ENCODE results near the gene ZNF12.
A peak's percentile ranks its signal among the peaks of the same experiment; 100 is the strongest.
"Not testable (repeated sequence)": the region's sequence is repeated elsewhere in the genome, so short reads cannot be mapped to it uniquely, and the experiment has no call there.

ZNF12 gene

DNA sequence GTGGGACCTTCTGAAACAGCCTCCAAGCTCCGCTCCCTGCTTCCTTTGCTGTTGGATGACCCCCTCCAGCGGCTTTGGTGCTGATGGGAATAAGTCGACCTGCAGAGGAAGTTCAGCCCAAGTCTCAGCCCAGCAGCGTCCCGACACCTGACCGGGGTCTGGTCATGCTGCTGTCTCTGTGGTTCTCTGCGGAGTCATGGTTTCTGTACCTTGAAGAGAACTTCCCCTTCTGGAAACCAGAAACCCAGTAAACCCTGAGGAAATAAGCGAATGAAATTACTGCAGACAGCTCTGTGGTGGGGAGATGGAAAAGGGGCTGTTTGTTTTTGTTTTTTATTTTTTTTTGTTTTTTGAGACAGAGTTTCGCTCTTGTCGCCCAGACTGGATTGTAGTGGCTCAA is 18.3 kb upstream of the ZNF12 start:
- Histone ChIP-seq H3K4me2 (ENCODE audit: low read length) (no peak overlapping the region), H3K4me3 (ENCODE audit: low read length) (no peak overlapping the region), H3K27me3 (ENCODE audit: control insufficient read depth, insufficient read depth, low read length) (no peaks in the 10 kb centered on the region), H3K4me1 (ENCODE audit: control insufficient read depth, insufficient read depth, low read length) (peaks cover 5% of the 10 kb centered on the region), H3K9ac (ENCODE audit: low read depth, low read length) (no peak overlapping the region), H3K36me3 (ENCODE audit: insufficient read depth, low read length) (no peaks in the 10 kb centered on the region), H3K9me3 (replicated peaks; ENCODE audit: low read length) (no peaks in the 10 kb centered on the region)

- H3K9ac ChIP-seq (ENCODE audit: low read depth, low read length); H3K36me3 ChIP-seq (ENCODE audit: insufficient read depth, low read length); H3K9me3 ChIP-seq (replicated peaks; ENCODE audit: low read length); H3K27me3 ChIP-seq (ENCODE audit: control insufficient read depth, insufficient read depth, low read length); H3K4me2 ChIP-seq (ENCODE audit: low read length); H3K4me1 ChIP-seq (ENCODE audit: control insufficient read depth, insufficient read depth, low read length); H3K4me3 ChIP-seq (ENCODE audit: low read length): not testable (repeated sequence)
Observed at GRCh38 chr7:6724351-6724750, 17.6 kb upstream of the ZNF12 start.

DNA sequence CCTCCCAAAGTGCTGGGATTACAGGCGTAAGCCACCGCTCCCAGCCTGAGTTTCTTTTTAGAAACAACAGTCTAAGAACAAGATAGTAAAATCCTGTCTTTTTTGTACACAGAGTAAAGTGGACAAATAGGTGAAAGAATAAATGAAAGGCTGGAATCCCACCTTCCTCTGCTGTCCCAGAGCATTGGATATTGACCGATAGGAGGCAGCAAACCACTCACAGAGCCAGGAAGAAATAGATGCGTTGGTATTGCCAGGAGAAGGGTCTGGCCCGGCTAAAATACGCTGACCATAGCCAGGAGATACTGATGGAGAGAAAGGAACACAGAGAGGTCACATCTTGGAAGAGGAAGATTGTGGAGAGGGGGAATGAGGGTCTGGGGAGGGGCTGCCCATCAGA is 11.4 kb upstream of the ZNF12 start:
- Histone ChIP-seq H3K4me3 (ENCODE audit: low read length) (no peak overlapping the region), H3K4me2 (ENCODE audit: low read length) (no peak overlapping the region), H3K9ac (ENCODE audit: low read depth, low read length) (no peak overlapping the region), H3K36me3 (ENCODE audit: insufficient read depth, low read length) (no peaks in the 10 kb centered on the region), H3K9me3 (replicated peaks; ENCODE audit: low read length) (no peaks in the 10 kb centered on the region), H3K4me1 (ENCODE audit: control insufficient read depth, insufficient read depth, low read length) (no peaks in the 10 kb centered on the region), H3K27me3 (ENCODE audit: control insufficient read depth, insufficient read depth, low read length) (peaks cover 5% of the 10 kb centered on the region)

DNA sequence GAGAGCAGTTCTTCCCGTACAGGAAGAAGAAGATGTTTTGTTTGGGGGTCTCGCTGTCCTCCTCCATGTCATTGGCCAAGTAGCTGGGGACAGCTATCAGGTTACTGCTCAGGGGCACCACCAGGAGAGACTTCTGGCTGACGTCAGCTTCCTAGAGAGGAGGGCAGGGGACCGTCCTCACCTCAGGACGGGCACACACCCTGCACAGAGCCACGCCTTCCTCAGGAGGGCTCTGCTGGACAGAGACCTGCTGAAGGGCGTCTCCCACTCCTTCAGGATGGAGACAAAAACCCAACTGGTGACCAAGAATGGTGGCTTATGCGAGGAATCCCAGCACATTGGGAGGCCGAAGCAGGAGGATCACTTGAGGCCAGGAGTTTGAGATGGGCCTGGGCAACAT is 9.2 kb upstream of the ZNF12 start:
- not testable (repeated sequence) for H3K9ac ChIP-seq (ENCODE audit: low read depth, low read length); H3K4me2 ChIP-seq (ENCODE audit: low read length); H3K36me3 ChIP-seq (ENCODE audit: insufficient read depth, low read length); H3K27me3 ChIP-seq (ENCODE audit: control insufficient read depth, insufficient read depth, low read length); H3K4me1 ChIP-seq (ENCODE audit: control insufficient read depth, insufficient read depth, low read length); H3K4me3 ChIP-seq (ENCODE audit: low read length); H3K9me3 ChIP-seq (replicated peaks; ENCODE audit: low read length)

DNA sequence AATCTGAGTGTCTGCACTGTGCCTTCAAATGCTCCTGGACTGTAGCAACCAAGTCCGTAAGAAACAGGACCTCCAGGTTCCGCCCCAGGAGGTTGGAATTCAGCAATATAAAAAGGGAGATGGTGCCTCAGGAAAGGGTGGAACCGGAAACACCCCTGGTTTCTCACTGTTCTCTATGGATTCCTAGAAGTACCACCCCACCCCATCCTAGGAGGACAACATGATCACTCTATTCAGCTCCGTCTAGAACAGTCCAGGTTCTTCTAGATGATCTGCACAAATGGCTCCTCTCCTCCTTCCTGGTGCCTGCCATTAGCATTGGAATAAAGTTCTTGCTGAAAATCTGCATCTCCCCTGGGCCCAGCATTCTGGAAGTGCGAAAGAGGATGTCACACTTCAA is 7.6 kb upstream of the ZNF12 start:
- Histone ChIP-seq H3K27me3 (ENCODE audit: control insufficient read depth, insufficient read depth, low read length) (peaks cover 5% of the 10 kb centered on the region), H3K4me3 (ENCODE audit: low read length) (no peak overlapping the region), H3K9me3 (replicated peaks; ENCODE audit: low read length) (no peaks in the 10 kb centered on the region), H3K4me2 (ENCODE audit: low read length) (no peak overlapping the region), H3K9ac (ENCODE audit: low read depth, low read length) (no peak overlapping the region), H3K4me1 (ENCODE audit: control insufficient read depth, insufficient read depth, low read length) (no peaks in the 10 kb centered on the region), H3K36me3 (ENCODE audit: insufficient read depth, low read length) (no peaks in the 10 kb centered on the region)

GRCh38 chr7:6709808-6710207 is 3.1 kb upstream of the ZNF12 start:
- H3K36me3 ChIP-seq (ENCODE audit: insufficient read depth, low read length), result no peaks in the 10 kb centered on the region
- no peaks in the 10 kb centered on the region for H3K27me3 ChIP-seq (ENCODE audit: control insufficient read depth, insufficient read depth, low read length)
- no peak overlapping the region for H3K4me3 ChIP-seq (ENCODE audit: low read length)
- no peaks in the 10 kb centered on the region for H3K9me3 ChIP-seq (replicated peaks; ENCODE audit: low read length)
- H3K9ac ChIP-seq (ENCODE audit: low read depth, low read length), result no peak overlapping the region
- peaks cover 3% of the 10 kb centered on the region for H3K4me1 ChIP-seq (ENCODE audit: control insufficient read depth, insufficient read depth, low read length)
- no peak overlapping the region for H3K4me2 ChIP-seq (ENCODE audit: low read length)

GRCh38 chr7:6708304-6708703 is 1.6 kb upstream of the ZNF12 start:
- peaks cover 4% of the 10 kb centered on the region for H3K9me3 ChIP-seq (replicated peaks; ENCODE audit: low read length)
- peaks cover 3% of the 10 kb centered on the region for H3K4me1 ChIP-seq (ENCODE audit: control insufficient read depth, insufficient read depth, low read length)
- no peak overlapping the region for H3K4me2 ChIP-seq (ENCODE audit: low read length)
- H3K9ac ChIP-seq (ENCODE audit: low read depth, low read length), result no peak overlapping the region
- peaks cover 7% of the 10 kb centered on the region for H3K36me3 ChIP-seq (ENCODE audit: insufficient read depth, low read length)
- no peaks in the 10 kb centered on the region for H3K27me3 ChIP-seq (ENCODE audit: control insufficient read depth, insufficient read depth, low read length)
- H3K4me3 ChIP-seq (ENCODE audit: low read length), result no peak overlapping the region

DNA sequence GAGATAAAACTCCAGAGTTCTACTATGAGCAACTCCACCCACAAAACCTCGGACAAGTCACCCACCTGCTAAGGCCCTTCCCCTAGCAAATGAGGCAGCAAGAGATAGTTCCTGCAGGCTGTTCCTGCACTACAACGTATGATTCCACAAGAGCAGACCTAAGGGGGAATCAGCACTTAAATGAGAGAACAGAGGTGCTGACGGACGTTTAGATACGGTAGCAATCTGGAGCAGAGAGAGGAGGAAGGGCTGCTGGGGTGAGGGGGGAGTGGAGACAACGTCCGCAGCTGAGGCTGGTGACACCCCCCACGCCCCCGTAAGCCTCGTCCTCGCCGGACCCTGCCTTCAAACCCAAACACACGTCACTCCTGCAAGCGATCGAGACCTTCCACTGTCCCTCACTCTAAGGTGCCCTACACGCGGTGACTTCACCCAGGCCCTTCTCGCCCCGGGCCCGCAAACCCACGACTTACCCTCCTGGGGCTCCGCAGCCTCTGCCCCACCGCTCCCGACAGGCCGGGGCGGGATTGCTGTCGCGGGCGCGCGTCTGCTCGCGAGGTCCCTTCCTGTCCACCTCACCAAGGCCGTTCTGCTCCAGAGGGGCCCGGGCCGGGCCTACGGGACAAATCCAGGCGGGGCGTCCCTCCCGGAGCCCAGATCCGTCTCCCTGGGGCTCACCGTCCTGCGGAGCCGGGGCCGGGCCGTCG is 635 bp downstream of the ZNF12 start:
- peaks cover 20% of the 10 kb centered on the region for H3K36me3 ChIP-seq (ENCODE audit: insufficient read depth, low read length)
- peaks cover 3% of the 10 kb centered on the region for H3K4me1 ChIP-seq (ENCODE audit: control insufficient read depth, insufficient read depth, low read length)
- peak overlapping the region; percentile 96 for H3K9ac ChIP-seq (ENCODE audit: low read depth, low read length)
- H3K9me3 ChIP-seq (replicated peaks; ENCODE audit: low read length), result peaks cover 9% of the 10 kb centered on the region
- peak overlapping the region; percentile 84 for H3K4me3 ChIP-seq (ENCODE audit: low read length)
- peak overlapping the region; percentile 80 for H3K4me2 ChIP-seq (ENCODE audit: low read length)
- H3K27me3 ChIP-seq (ENCODE audit: control insufficient read depth, insufficient read depth, low read length), result no peaks in the 10 kb centered on the region

DNA sequence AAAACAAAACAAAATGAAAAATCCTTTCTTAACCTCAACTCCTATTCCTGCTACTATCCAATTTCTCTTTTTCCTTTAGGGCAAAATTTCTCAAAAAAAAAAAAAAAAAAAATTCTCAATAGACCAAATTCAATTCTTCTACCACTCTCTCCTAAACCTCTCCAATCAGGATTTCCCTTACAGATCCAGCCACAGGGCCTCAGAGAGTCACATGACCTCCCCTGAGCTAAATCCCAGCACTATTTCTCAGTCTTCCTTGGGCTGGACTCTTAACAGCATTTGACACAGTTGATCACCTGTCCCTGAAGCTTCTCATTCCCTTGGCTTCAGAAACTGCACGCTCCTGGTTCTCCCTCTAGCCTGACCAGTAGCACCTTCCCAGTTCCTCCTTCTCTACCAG is 4.9 kb downstream of the ZNF12 start:
- Histone ChIP-seq H3K4me3 (ENCODE audit: low read length) (no peak overlapping the region), H3K9ac (ENCODE audit: low read depth, low read length) (no peak overlapping the region), H3K4me2 (ENCODE audit: low read length) (no peak overlapping the region), H3K4me1 (ENCODE audit: control insufficient read depth, insufficient read depth, low read length) (no peaks in the 10 kb centered on the region), H3K9me3 (replicated peaks; ENCODE audit: low read length) (peaks cover 35% of the 10 kb centered on the region), H3K36me3 (ENCODE audit: insufficient read depth, low read length) (peaks cover 60% of the 10 kb centered on the region), H3K27me3 (ENCODE audit: control insufficient read depth, insufficient read depth, low read length) (no peaks in the 10 kb centered on the region)

DNA sequence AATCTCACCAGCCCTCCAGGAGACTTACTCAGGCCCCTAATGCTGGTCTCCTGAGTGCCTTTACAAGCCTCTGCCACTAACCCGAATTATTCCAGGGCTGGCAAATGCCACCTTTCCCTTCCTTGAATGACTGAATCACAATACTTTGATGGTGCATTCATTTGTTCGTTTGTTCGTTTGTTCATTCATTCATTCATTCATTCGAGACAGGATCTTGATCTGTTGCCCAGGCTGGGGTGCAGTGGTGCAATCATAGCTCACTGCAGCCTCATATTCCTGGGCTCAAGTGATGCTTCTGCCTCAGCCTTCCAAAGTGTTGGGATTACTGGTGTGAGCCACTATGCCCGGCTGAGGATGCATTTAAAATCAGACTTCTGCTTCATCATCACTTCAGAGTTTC is 6.0 kb downstream of the ZNF12 start:
- H3K36me3 ChIP-seq (ENCODE audit: insufficient read depth, low read length), result peaks cover 70% of the 10 kb centered on the region
- H3K9ac ChIP-seq (ENCODE audit: low read depth, low read length), result no peak overlapping the region
- H3K4me1 ChIP-seq (ENCODE audit: control insufficient read depth, insufficient read depth, low read length), result no peaks in the 10 kb centered on the region
- no peak overlapping the region for H3K4me3 ChIP-seq (ENCODE audit: low read length)
- no peak overlapping the region for H3K4me2 ChIP-seq (ENCODE audit: low read length)
- peaks cover 46% of the 10 kb centered on the region for H3K9me3 ChIP-seq (replicated peaks; ENCODE audit: low read length)
- no peaks in the 10 kb centered on the region for H3K27me3 ChIP-seq (ENCODE audit: control insufficient read depth, insufficient read depth, low read length)

DNA sequence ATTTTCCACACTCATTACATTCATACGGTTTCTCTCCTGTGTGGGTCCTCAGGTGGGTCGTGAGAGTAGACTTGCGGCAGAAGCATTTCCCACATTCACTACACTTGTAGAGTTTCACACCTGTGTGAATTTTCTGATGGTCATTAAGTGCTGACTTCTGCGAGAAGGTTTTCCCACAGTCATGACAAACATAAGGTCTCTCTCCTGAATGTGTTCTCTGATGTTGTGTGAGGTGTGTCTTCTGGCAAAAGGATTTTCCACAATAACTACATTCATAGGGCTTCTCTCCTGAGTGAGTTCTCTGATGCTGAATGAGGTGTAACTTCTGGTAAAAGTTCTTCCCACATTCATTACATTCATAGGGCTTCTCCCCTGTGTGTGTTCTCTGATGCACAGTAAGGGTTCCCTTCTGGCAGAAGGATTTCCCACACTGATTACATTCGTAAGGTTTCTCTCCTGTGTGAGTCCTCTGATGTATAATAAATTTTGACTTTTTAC is 15.1 kb downstream of the ZNF12 start:
- peaks cover 98% of the 10 kb centered on the region for H3K36me3 ChIP-seq (ENCODE audit: insufficient read depth, low read length)
- no peak overlapping the region for H3K4me2 ChIP-seq (ENCODE audit: low read length)
- H3K4me1 ChIP-seq (ENCODE audit: control insufficient read depth, insufficient read depth, low read length), result no peaks in the 10 kb centered on the region
- H3K4me3 ChIP-seq (ENCODE audit: low read length), result no peak overlapping the region
- no peak overlapping the region for H3K9ac ChIP-seq (ENCODE audit: low read depth, low read length)
- peaks cover 90% of the 10 kb centered on the region for H3K9me3 ChIP-seq (replicated peaks; ENCODE audit: low read length)
- no peaks in the 10 kb centered on the region for H3K27me3 ChIP-seq (ENCODE audit: control insufficient read depth, insufficient read depth, low read length)

- Histone ChIP-seq H3K4me2 (ENCODE audit: low read length) (no peak overlapping the region), H3K9ac (ENCODE audit: low read depth, low read length) (no peak overlapping the region), H3K9me3 (replicated peaks; ENCODE audit: low read length) (peaks cover 87% of the 10 kb centered on the region), H3K4me3 (ENCODE audit: low read length) (no peak overlapping the region), H3K27me3 (ENCODE audit: control insufficient read depth, insufficient read depth, low read length) (no peaks in the 10 kb centered on the region), H3K4me1 (ENCODE audit: control insufficient read depth, insufficient read depth, low read length) (no peaks in the 10 kb centered on the region), H3K36me3 (ENCODE audit: insufficient read depth, low read length) (peaks cover 96% of the 10 kb centered on the region)
Observed at GRCh38 chr7:6691103-6691502, 15.6 kb downstream of the ZNF12 start.

Data from skeletal muscle satellite cell (primary cell).